Measurements from ENCODE around the gene GMCL2.

The GMCL2 gene

DNA sequence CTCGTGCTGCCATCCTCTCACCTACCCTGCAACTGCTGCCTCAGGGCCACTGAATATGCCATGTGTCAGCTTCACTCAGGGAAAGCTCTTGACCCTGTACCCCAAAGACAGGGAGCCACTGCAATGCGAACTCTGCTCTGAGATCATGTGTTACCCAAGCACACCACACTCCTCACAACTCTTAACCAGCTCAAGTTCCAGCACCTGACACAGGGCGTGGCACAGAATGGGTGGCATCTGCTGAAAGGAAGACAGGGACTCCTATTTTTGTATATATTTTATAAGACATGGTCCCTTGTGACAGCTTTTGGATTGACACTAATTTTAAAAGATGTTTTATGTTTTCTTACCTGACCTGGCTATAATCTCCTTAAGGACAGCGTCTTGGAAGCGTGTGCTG, 34.7 kb upstream of the GMCL2 start:
- no peak for DNase-seq

DNA sequence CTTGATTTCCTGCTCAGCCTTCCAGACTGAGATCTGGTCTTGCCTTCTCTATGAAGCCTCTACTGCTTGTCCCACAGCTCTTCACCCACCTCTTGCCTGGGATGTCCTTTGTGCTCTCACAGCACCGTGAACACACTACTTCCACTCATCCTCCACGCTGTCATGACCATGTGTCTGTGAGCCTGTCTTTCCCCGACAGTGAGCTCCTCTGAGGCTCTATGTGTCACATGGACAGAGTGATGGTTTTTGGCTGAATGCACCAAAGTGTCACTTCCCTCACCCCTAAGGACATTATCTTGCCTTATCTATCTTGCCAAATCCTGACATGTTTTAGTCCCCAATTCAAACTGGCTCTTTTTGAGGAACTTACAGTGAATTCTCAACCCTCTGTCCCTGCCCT, 34.1 kb upstream of the GMCL2 start:
- no peak for DNase-seq

DNA sequence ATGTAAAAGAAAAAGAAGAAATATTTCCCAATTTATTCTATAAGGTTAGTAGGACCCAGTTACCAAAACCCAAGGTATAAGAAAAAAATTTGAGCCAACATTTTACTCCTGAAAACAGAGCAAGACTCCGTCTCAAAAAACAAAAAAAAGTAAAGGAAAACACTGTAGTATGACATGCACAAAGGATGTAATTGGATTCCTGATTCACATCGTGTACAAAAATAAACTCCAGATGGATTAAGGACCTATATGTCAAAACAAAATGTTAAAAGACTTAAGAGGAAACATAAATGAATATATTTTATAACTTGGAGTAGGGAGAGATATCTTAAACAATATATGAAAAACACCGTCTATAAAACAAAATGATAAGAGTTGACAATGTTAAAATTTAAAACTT, 31.7 kb upstream of the GMCL2 start:
- DNase-seq: no peak

DNA sequence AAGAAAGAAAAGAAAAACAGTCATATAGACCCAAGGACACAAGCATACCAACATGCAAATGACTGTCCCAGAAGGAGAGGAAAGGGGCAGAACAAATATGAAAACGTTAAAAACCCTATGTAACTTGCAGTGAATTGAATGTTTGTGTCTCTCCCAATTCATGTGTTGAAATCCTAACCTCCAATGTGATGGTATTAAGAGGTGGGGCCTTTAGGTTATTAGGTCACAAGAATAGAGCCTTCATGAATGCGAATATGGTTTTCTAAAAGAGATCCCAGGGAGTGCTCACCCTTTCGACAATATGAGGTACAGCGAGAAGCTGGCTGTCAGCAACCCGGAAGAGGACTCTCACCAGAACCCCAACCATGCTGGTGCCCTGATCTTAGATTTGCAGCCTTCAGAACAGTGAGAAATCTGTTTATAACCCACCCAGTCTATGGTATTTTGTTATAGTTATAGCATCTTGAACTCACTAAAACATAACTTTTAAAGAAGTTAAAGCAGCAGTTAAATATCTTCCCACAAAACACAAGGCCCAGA, 31.1 kb upstream of the GMCL2 start:
- DNase-seq: no peak

DNA sequence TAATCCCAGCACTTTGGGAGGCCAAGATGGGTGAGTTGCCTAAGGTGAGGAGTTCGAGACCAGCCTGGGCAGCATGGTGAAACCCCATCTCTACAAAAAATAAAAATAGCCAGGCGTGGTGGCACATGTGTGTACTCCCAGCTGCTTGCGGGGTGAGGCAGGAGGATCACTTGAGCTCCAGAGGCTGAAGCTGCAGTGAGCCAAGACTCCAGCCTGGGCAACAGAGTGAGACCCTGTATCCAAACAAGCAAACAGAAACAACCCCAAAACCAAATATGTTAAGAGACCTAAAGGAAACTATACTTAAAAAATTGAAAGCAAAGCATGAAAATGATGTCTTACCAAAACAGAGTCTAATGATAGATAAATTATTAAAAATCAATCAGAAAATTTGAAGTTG, 29.6 kb upstream of the GMCL2 start:
- no peak for DNase-seq

DNA sequence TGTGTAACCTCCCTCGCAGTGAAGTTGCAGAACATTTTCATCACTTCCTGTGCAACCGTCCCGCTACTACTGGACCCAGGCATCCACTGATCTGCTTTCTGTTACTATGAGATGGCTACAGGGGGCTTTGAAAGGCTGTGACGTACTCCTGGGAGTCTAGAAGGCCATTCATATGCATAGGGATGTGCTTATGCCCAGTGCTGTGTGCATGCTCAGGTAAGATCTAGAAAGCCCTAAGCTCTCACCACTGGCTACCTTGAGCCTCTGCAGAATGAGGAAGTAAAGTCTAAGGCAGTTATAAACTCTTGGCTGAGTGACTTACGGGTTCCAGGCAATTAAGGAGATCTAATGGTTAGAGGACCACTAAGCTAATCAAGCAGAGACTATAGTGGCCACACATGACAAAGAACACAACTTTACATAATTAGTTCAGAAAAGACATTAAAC, 28.9 kb upstream of the GMCL2 start:
- no peak for DNase-seq

DNA sequence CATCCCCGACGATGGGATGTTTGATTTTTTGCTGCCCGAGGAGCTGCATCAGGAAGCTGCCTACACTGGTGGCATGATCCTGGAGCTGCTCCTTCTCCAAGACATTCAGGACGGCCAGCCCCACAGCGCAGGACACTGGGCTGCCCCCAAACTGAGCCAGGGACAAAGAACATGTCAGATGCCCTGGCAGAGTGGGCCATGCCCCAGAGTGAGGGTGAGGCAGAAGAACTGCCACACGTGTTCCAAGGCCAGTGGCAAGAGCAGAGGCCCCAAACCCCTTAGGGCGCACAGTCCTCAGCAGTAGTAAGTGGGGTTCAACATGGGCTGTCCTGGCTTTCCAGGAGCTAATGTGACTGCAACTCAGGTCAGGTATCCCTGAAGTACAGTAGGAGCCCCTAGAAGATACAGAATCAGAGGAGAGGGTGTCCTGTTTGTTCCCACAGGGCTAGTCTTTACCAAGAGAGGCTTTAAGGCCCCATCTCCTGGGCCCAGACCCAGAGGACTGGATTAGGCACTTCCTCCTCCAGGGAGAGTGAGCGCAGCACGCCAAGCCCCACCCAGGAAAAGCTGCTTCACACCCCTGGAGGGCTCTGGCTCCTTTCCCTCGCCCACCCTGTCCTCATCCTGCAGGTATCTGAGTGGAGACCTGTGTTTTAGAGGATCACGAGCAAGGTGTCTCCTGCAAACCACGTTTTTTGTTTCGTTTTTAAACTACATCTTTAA, 28.3 kb upstream of the GMCL2 start:
- no peak for DNase-seq

DNA sequence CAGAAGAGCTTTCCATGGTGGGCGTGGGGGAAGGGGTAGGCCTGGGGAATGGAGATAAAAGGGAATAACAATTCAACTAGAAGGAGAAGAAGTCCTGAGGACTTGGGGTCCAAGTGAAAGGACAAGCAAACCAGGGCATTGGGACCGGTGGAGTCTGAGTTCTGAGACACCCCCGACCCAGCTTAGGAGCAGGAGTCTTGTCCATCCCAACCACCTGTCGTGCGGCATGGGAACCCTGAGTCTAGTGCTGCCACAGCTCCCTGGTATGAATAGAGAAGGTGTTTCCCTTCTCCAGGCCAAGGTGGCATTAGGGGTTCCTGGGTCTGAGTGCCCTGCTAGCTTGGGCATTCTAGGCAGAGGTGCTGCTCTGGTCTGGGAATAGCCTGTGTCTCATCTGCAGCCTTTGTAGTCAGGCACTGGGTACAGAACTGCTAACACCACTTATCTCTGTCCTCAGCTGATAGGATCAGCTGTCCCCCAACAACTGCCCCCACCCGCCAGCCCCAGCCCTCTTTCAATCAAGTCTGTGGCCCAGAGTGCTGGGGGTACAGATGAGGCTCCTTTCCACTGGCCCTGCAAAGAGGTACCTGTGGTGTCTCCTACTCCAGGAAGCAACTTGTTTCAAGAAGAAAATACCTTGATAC, 27.1 kb upstream of the GMCL2 start:
- no peak for DNase-seq

DNA sequence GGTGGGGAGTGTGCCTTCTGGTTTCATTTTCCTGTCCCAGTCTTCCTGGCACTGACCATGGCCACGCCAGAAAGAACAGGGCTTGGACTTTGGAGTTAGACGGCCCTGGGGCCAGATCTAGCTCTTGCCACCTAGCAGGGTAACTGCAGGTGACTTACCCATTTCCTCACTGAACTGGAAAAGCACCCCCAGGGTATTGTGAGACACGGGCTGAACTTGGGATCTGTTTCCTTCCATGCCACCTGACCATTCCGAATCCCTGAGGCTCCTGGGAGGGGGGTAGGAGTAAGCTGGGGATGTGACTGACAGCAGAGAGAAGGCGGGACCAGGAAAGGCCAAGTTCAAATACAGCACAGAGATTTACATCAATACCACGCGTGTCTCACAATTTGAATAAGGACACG, 26.6 kb upstream of the GMCL2 start:
- no peak for DNase-seq

DNA sequence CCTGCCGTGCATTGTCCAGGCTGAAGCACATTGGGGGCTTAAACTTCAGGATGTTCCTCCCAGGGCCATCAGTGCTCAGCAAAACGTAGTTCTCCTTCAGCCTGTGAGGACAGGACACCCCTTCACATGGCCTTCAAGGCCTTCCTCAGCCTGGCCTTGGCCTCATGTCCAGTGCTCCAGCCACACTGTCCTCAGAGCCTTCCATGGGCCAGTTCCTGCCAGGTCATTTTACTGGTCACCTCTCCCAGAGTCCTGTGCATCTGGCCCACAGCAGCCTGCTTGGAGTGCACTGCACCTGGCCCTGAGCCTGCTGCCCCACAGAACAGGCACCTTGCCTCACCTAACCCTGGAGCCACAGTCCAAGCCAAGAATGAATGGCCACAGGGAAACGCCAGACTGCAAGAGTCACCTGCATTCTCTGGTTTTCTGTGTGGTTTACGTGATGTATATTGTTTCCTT, 25.9 kb upstream of the GMCL2 start:
- no peak for DNase-seq

DNA sequence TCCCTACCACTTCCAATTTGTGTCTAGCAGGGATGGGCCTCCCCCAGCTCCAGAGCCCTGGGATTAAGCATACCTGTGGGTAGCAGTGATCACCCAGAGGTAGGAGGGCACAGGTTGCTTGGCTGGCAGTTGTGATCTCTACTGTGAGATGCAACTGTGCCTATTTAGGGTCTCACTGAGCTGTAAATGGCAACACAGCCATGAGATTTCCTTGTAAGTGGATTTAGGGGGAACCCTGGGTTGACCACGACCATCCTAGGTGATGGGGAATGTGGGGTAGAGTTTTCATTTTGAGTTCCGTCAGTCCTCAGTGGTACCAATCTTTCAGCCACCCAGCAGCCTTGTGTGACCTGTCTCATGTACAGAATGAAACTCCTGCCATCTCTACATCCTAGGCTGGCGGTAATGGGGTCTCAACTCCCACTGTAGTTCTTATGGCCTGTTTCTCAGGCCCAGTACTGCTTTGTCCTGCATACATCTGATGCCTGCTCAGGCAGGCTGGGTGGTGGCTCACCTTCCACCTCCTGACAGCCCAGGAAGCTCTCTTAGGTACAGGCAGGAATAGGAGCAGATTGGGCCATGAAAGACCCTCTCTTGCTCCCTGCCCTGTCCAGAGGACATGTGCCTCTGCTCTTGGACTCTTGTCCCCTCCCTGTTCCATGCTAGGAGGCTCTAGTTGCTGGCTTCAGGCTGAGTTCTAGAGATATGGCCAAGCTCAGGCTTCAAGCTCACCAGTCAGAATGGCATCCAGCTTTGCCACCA, 25.3 kb upstream of the GMCL2 start:
- DNase-seq: no peak

DNA sequence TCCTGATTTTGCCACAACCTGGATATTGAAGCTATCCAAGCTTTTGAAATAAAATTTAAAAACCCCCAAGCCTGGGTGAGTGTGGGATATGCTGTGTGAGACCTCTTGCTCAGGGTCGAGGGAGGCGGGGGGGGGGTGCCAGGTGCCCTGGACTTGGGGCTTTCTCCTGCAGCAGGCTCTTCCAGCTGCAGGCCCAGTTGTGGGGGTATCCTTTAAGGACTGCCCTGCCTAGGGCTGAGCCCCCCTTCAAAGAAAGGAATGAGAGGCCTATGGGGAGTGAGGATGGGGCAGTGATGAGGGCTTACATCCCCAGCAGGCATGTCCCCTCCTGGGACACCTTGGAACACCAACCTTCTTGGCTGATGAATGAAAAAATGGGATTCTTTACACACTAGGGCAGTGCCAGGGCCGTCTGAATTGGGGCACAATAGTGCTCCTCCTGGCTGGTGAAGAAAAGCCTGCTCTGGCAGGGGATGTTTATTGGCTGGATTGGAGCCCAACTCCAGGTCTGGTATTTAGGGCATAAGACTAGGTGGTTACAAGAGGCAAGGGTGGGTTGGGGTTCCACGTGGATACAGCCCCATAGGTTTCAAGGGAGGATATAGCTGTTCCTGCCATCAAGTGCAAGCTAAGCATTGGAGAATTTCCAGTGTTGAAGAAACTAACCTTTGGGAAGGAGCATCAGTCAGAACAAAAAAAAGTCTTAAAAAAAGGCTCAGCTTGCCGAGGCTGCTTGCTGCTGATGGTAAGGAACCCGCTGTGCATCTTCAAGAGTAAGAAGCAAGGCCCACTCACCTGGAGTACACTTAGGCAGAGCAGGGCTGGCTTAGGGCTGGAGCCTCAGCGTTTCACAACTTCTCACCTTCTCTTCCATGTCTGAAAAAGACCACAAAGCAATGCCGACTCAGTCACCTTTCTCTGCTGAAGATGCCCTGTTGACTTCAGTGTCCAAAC, 24.2 kb upstream of the GMCL2 start:
- no peak for DNase-seq

DNA sequence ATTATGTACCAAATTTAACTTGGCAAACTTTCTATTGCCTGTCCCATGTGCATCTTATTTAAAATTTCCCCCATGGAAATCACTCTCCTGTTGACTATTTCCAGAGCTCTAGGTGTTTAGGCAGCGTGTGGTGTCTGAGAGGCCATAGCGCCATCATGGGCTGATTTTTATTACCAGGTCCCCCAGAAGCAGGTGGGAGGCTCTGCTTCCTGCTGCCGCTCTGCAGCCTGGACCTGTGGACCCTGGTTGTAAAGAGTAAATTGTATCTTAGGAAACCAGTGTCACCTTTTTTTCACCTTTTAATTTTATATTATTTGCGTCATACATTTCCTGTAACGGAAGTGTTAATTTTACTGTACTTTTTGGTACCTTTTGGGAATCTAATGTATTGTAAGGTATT, 23.5 kb upstream of the GMCL2 start:
- DNase-seq: no peak

DNA sequence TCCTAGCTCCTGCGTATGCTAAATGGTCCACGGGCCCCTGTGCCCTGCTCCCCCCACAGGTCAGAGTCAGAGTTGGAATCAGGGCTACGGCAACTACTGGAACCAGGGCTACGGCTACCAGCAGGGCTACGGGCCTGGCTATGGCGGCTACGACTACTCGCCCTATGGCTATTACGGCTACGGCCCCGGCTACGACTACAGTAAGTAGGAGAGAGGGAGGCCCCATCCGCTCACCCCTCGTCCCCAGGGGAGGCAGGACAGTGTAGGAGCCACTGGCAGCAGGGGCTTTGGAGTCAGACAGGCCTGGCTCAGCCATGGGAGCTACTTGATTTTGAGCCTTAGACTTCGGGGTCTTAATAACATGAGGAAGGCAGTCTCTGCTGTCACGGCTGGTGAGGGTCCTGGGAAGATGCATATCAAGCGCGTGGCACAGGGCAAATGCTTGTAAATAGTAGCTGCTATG, 22.9 kb upstream of the GMCL2 start:
- no peak for DNase-seq

DNA sequence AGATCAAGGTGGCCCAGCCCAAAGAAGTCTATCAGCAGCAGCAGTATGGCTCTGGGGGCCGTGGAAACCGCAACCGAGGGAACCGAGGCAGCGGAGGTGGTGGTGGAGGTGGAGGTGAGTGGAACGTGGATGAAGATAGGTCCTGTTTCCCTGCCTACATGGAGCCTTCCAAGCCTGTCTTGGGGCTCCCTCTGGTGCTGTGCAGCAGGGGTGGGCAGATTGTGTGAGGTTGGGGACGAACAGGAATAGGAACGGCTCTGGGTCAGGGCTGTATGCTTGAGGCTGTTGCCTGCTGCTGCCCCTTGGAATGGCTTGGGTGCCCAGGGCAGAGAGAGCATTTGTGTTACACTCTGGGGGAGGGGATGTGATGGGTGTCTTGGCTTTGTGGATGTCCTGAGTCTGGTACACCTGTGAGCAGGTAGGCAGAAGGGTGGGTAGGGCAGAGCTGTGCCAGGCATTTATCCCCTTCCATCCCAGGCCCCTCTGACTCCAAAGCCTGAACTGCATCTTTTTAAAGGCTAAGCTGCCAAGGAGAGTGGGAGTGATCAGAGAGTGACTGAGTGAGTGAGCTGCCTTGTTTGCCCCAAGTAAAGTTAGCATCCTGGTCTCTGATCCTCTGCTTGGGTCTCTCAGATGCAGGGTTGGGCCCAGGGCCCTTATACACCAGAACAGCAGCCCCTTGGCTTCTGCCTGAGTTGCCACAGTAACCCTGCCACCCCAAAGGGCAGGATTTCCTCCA, 22.3 kb upstream of the GMCL2 start:
- DNase-seq: no peak

DNA sequence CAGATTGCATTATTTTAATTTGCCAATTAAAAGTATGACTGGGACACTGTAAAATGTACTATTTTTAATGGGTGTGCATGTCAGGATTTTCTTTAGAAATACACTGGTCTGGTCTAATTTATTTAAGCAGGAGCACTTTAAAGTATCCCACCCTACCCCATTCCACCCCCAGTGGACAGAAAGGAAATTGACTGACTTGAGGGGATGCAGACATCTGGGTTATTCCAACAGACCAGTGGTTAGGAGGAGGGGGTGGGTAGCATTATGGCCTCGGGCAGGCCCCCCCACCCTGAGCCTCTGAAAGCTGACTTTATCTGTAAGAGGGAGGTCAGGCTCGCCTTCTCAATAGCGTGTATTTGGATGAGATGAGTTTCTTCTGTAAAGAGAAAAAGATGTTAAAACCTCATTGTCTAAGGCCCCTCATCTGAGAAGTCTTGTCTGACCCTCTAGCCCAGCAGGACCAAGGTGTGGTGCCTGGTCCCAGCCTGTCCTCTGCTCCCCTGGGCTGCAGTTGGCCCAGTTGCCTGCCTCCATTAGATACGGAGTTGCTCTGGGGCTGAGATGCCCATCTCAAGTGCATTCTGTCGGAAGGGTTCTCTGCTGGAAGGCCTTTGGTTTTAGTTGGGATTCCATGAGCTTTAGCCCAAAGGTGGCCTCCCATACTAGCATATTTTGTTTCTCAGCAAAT, 21.5 kb upstream of the GMCL2 start:
- no peak for DNase-seq

DNA sequence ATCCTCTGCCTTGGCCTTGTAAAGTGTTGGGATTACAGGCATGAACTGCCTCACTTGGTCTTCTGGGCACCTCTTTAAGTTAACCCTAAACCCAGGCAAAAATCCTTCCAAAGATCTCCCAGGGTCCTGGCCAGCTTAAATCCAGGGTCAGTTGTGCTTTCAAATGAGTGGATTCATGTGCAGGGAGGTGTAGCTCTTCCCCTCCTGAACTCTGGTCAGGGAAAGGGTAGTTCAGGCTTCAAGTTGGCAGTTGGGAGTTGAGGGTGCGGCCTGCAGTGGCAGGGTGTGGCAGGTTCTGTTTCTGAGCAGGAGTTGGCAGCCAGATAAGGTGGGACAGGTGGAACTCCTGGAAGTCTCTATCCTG, 20.7 kb upstream of the GMCL2 start:
- DNase-seq: no peak

DNA sequence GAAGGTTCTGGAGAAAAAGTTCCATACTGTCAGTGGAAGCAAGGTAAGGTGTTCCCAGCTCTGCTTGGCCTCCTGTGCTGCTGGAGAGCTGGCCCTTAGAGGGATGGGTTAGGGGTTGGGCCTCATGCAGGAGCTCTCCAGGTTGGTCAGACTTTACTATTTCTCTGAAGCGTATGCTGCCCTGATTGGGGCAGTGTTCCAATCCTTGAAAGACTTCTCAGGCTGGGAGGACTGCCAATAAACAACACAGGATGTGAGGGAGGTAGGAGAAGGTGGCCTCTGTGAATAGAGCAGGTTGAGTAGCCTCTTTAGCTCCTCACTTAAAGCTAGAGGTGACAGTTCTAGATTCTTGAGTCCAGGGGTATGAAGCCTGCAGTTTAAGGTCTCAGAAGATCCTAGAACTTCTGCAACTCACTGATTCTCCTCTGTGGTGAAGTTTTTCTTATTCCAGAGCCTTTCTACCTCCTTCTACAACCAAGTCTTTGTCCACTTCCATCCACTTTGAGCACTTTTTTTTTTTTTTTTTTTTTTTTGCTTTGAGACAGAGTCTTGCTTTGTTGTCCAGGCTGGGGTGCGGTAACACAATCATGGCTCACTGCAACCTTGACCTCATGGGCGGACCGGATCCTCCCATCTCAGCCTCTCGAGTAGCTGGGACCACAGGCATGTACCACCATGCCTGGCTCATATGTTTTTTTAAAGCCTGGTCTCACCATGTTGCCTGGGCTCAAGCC, 20.2 kb upstream of the GMCL2 start:
- DNase-seq: no peak

DNA sequence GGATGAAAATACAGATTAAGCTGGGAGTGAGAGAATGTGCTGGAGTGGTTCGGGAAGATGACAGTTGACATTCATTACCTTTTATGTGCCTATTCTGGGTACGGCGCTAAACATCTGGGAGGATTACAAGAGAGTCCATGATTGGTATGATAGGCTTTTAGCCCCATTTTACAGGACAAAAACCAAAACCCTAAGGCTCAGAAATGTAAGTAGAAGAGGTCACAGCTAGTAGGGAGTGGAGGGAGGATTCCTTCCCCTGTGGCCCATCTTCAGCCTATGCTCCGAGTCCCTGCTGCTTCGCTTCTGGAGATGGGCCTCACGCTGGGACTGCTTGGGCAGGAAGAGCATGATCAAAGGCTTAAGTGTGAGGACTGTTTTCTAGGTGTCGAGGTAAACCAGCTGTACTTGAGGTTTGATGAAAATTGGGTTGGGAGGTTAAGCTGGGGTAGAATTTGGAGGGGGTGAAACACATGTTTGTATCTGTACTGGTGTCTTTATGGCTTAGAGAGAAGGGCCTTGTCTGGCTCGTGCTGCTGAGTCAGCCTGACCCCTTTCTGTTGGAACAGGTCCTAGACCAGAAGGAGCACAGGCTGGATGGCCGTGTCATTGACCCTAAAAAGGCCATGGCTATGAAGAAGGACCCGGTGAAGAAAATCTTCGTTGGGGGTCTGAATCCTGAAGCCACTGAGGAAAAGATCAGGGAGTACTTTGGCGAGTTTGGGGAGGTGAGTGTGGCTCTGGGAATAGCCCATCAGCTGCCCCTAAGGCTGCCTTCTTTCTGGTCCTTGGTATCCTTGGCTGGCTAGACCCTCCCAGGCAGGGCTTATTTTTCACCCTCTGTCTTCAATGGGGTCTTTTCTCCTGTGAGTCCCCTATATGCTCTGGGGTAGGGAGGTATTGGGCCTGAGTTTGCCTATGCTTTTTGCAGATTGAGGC, 19.3 kb upstream of the GMCL2 start:
- no peak for DNase-seq

DNA sequence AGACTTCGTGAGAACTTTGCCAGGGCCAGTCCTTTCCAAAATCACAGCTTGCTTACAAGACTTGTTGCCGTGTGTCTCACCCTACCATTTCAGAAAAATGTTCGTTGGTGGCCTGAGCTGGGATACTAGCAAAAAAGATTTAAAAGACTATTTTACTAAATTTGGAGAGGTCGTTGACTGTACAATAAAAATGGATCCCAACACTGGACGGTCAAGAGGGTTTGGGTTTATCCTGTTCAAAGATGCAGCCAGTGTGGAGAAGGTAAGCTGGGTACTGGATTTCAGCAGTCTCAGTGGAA, 18.5 kb upstream of the GMCL2 start:
- no peak for DNase-seq

All from SHP77 treated with DMSO at 0.1 percent for 48 hours (cell line).